Suprapubic skin (tissue), 4 donors: ENCODE measurements around the gene ZNF837. TPM values are rescaled to one million over a fixed set of nuclear protein-coding genes. Genes with fewer than 3 reads are reported as not detected.

Experiments
- DNase-seq, 2 donors: peaks; one replicate each; pipeline ENCODE4 v3.0.0-alpha.2; 2019; ENCODE audit warnings: low spot score in 2 of 2
- H3K27ac ChIP-seq: fragments of 200-600 bp; sonication (generic); one replicate; pipeline ENCODE4 v1.5.1; 2019
- H3K27me3 ChIP-seq: fragments of 200-600 bp; sonication (generic); one replicate; pipeline ENCODE4 v1.5.1; 2019
- H3K36me3 ChIP-seq: fragments of 200-600 bp; sonication (generic); one replicate; pipeline ENCODE4 v1.5.1; 2019
- H3K4me1 ChIP-seq: fragments of 200-600 bp; sonication (generic); one replicate; pipeline ENCODE4 v1.5.1; 2019
- H3K4me3 ChIP-seq: fragments of 200-600 bp; sonication (generic); one replicate; pipeline ENCODE4 v1.5.1; 2019; ENCODE audit warnings: mild to moderate bottlenecking
- H3K9me3 ChIP-seq: fragments of 200-600 bp; sonication (generic); one replicate; pipeline ENCODE4 v1.5.1; 2019
- CTCF ChIP-seq, 2 donors: fragments of 200-600 bp in 1 of 2; fragments of 450-650 bp in 1 of 2; sonication (generic) in 1 of 2; IDR thresholded peaks; one replicate each; pipeline ENCODE4 v1.5.1; 2016 to 2019; ENCODE audit warnings: antibody characterized with exemption in 2 of 2, mild to moderate bottlenecking in 1 of 2, moderate library complexity in 1 of 2
- EP300 ChIP-seq: sonication (generic); formaldehyde crosslinking; IDR thresholded peaks from one replicate; pipeline ENCODE4 v1.6.1; 2017; ENCODE audit warnings: antibody characterized with exemption
- POLR2A ChIP-seq, 2 donors: fragments of 450-650 bp; IDR thresholded peaks; one replicate each; pipeline ENCODE4 v1.6.1; 2017; ENCODE audit warnings: antibody characterized with exemption in 2 of 2, mild to moderate bottlenecking in 2 of 2, moderate library complexity in 2 of 2
- POLR2AphosphoS5 ChIP-seq, 3 donors: sonication (generic); formaldehyde crosslinking; IDR thresholded peaks; one replicate each; pipeline ENCODE4 v1.6.1; 2017; ENCODE audit warnings: antibody characterized with exemption in 3 of 3
- WGBS: methylation state at CpG from one replicate; pipeline ENCODE4 v1.1.5; 2018; 5-methylcytosine and 5-hydroxymethylcytosine counted together
- total RNA-seq, 4 donors: library from RNA; depleted of rRNA; stranded (reverse); fragments of >200 nt; gene quantifications; one replicate each; pipeline ENCODE4 v1.1.0, GENCODE V29; 2016

The ZNF837 gene
- total RNA-seq, 4 donors from 2014 or later = 2.6 to 6.2 (median 4.3) TPM

- WGBS = 90% methylated on average over 4 of the region's 4 CpGs
Measured at GRCh38 chr19:58398087-58398486, 17.3 kb upstream of the ZNF837 start.

GRCh38 chr19:58397533-58398037, 16.8 kb upstream of the ZNF837 start:
- no peak for TF ChIP-seq POLR2AphosphoS5 (IDR thresholded peaks at IDR 0.05)
- TF ChIP-seq CTCF (IDR thresholded peaks at IDR 0.05) = no peak
- no peak for TF ChIP-seq POLR2A (IDR thresholded peaks at IDR 0.05)
- no peak for TF ChIP-seq EP300
- Histone ChIP-seq H3K4me1 (peaks cover 49% of the 10 kb centered on the region), H3K27me3 (peaks cover 18% of the 10 kb centered on the region), H3K4me3 (no peak overlapping the region), H3K9me3 (no peaks in the 10 kb centered on the region), H3K27ac (no peak overlapping the region), H3K36me3 (peaks cover 23% of the 10 kb centered on the region)
- peak in 1 of 2 donors; percentile 63 for DNase-seq
- WGBS = 83% methylated on average over 2 of the region's 7 CpGs

More at GRCh38 chr19:58398087-58398486, 17.3 kb upstream of the ZNF837 start:
- Histone ChIP-seq H3K4me3 (no peak overlapping the region), H3K27ac (no peak overlapping the region), H3K9me3 (no peaks in the 10 kb centered on the region), H3K36me3 (peaks cover 18% of the 10 kb centered on the region), H3K4me1 (peaks cover 49% of the 10 kb centered on the region), H3K27me3 (peaks cover 18% of the 10 kb centered on the region)
- TF ChIP-seq POLR2AphosphoS5 (IDR thresholded peaks at IDR 0.05) (no peak), POLR2A (IDR thresholded peaks at IDR 0.05) (no peak), EP300 (no peak), CTCF (IDR thresholded peaks at IDR 0.05) (no peak)
- DNase-seq = peak in 1 of 2 donors; percentile 59

- H3K4me1 ChIP-seq = peaks cover 46% of the 10 kb centered on the region
- 17% methylated on average over 1 of the region's 58 CpGs for WGBS
- peaks cover 26% of the 10 kb centered on the region for H3K36me3 ChIP-seq
- H3K27ac ChIP-seq = no peak overlapping the region
- H3K27me3 ChIP-seq = peaks cover 18% of the 10 kb centered on the region
- peak in 1 of 2 donors; percentile 76 for DNase-seq
- no peaks in the 10 kb centered on the region for H3K9me3 ChIP-seq
- H3K4me3 ChIP-seq = peak overlapping the region; percentile 47
- no peak for TF ChIP-seq CTCF (IDR thresholded peaks at IDR 0.05)
- TF ChIP-seq EP300 = no peak
- no peak for TF ChIP-seq POLR2A (IDR thresholded peaks at IDR 0.05)
- TF ChIP-seq POLR2AphosphoS5 (IDR thresholded peaks at IDR 0.05) = no peak
Measured at GRCh38 chr19:58396691-58397532, 16.1 kb upstream of the ZNF837 start.

- peaks cover 33% of the 10 kb centered on the region for H3K36me3 ChIP-seq
- peak overlapping the region; percentile 73 for H3K27ac ChIP-seq
- no peaks in the 10 kb centered on the region for H3K9me3 ChIP-seq
- TF ChIP-seq POLR2A (IDR thresholded peaks at IDR 0.05) (no peak), POLR2AphosphoS5 (IDR thresholded peaks at IDR 0.05) (no peak)
- WGBS = 13% methylated on average over 4 of the region's 75 CpGs
- peak in 1 of 2 donors; percentile 76 for DNase-seq
- peaks cover 41% of the 10 kb centered on the region for H3K4me1 ChIP-seq
- peak overlapping the region; percentile 47 for H3K4me3 ChIP-seq
- H3K27me3 ChIP-seq = peaks cover 18% of the 10 kb centered on the region
Measured at GRCh38 chr19:58395979-58396627, 15.3 kb upstream of the ZNF837 start.

GRCh38 chr19:58395220-58395978, 14.6 kb upstream of the ZNF837 start, which contains the start of gene RNF225:
RNF225 (plus strand) TSS chr19:58395656; CDS start chr19:58396090, 434 bp downstream.
- DNase-seq = peak; percentile 73 to 76
- H3K27ac ChIP-seq = peak within 1 kb of the TSS; percentile 73

More at GRCh38 chr19:58395220-58395978, 14.6 kb upstream of the ZNF837 start, which contains the start of gene RNF225:
- Histone ChIP-seq H3K9me3 (no peaks in the 10 kb centered on the region), H3K36me3 (peaks cover 37% of the 10 kb centered on the region), H3K27me3 (peaks cover 18% of the 10 kb centered on the region), H3K4me1 (peaks cover 34% of the 10 kb centered on the region), H3K4me3 (peak within 1 kb of the TSS; percentile 47)
- WGBS = 13% methylated on average over 11 of the region's 21 CpGs
- no peak for TF ChIP-seq EP300
- TF ChIP-seq POLR2A (IDR thresholded peaks at IDR 0.05) = no peak
- TF ChIP-seq POLR2AphosphoS5 (IDR thresholded peaks at IDR 0.05) = no peak
- no peak for TF ChIP-seq CTCF (IDR thresholded peaks at IDR 0.05)
